Stimulated activated CD4-positive, alpha-beta T cell treated with anti-CD3 and anti-CD28 coated beads, Interleukin-15, amount 100 ng/mL, for 24 hours (primary cell): ENCODE data around the gene KRTAP5-5.
"Not testable (repeated sequence)": the region's sequence is repeated elsewhere in the genome, so short reads cannot be mapped to it uniquely, and the experiment has no call there.

Source experiments
- DNase-seq: peaks from one replicate; pipeline ENCODE4 v3.0.0-alpha.2; 2020

The KRTAP5-5 gene

GRCh38 chr11:1659506-1659905 is 29.9 kb downstream of the KRTAP5-5 start:
- no peak for DNase-seq

- DNase-seq, result no peak
Observed at GRCh38 chr11:1660111-1660867, 30.7 kb downstream of the KRTAP5-5 start.

- not testable (repeated sequence) for DNase-seq
Observed at GRCh38 chr11:1661454-1662269, 32.1 kb downstream of the KRTAP5-5 start.

- DNase-seq, result not testable (repeated sequence)
Observed at GRCh38 chr11:1662699-1663283, 33.2 kb downstream of the KRTAP5-5 start.

- no peak for DNase-seq
Observed at GRCh38 chr11:1665313-1665712, 35.7 kb downstream of the KRTAP5-5 start.

DNA sequence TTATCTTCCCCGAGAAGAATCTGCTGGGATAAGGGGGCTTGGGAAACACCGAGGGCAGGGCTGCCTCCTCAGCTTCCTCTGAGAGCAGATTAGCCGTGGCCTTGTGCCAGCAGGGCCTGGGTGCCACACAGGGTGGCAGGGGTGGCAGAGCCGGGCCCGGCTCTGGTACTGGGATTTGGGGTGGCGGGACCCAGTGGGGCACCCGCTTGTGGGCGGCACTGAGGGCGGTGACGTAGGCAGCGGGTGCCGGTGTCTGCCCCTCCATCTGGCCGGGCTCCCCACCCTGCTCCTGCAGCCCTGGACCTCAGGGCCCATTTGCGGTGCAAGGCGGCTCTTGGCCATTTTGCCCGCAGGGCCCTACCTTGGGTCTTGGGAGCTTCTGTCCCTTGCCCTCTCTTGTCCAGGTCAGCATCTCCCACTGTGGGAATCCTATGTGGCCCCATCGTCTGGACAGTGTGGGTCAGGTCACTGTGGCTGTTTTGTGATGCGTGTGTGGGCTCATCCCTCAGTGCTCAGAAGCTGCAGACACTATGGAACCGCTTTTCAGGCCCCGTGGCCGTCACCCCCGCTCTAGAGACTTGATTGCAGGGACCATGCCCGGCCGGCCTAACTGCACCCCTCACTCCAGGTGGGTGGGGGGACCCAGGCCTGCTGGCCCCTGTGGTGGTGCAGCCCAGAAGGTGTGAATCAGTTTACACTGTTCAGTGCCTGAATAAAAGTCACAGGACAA is 37.7 kb downstream of the KRTAP5-5 start:
- DNase-seq, result no peak

DNA sequence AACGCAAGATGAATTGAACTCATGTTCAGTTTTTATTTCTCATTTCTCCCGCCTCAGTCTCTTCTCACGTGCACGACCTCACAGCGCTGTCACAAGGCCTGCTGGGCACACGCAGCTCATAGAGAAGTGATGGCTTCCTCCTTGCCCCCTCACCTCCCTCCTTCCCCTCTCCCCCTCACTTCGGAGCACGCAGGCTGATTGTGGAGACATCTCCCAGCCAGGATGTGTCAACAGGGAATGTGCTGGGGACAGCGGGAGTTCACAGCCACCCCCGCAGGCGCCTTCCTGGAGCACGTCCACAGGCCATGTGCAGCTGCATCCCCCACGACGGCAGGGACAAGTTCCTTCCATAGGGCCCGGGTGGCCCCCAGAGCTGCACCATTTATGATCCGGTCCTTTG is 38.3 kb downstream of the KRTAP5-5 start:
- no peak for DNase-seq

DNA sequence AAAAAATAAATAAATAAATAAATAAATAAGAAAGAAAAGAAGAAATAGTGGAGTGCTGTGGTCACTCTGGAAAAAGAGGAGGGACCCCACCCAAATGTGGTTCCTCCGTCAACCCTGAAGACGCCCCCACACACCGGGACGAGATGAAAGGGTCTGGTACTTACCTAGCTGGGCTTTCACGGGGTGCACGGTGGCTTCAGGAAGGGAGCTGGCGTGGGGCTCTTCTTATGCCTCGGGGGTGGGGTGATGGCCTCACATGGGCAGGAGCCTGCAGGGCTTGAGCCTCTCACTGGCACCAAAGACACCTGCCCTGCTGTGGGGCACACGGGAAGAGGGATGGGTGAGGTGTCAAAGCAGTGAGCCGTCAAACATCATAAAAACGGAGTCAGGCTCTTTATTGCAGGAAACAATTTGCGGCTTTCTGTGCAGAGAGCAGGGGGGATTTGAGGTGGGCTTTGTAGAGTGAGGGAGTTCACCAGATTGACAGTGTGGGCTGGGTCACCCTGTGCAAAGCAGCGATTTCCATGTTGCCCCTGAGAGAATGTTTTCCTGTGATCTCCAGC is 39.4 kb downstream of the KRTAP5-5 start:
- DNase-seq, result no peak

DNA sequence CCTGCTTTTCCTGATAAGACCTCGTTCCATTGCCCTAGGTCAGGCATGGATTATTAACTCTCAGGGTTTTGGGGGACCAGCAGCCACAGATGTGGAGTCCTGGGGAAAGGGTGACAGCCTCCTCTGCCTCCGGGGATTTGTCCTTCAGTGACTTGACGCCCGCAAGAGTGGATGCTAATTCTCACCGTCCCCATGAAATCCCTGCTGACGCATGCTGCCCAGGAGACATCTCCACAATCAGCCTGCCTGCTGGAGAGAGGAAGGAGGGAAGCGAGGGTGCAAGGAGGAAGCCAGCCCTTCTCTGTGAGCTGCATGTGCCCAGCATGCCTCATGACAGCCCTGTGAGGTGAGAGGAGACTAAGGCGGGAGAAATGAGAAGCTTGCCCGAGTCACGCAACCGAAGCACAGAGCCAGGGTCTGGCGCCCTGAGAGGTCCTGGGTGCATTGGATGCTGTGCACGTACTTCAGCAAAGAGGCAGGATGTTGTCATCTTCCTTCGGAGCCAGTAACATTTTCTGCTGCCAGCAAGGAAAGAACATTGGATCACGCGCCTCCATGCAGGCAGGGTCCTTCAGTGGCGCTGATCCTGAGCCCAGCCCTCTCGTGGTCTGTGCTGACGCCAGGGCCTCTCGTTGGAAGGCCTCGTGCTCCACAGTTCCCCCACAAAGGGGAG is 40.1 kb downstream of the KRTAP5-5 start:
- no peak for DNase-seq

DNA sequence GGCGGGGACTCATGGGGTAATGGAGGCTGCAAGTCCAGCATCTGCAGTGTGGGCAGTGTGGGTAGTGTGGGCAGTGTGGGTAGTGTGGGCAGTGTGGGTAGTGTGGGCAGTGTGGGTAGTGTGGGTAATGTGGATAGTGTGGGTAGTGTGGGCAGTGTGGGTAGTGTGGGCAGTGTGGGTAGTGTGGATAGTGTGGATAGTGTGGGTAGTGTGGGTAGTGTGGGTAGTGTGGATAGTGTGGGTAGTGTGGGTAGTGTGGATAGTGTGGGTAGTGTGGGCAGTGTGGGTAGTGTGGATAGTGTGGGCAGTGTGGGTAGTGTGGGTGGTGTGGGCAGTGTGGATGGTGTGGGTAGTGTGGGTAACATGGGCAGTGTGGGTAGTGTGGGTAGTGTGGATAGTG is 40.9 kb downstream of the KRTAP5-5 start:
- not testable (repeated sequence) for DNase-seq

DNA sequence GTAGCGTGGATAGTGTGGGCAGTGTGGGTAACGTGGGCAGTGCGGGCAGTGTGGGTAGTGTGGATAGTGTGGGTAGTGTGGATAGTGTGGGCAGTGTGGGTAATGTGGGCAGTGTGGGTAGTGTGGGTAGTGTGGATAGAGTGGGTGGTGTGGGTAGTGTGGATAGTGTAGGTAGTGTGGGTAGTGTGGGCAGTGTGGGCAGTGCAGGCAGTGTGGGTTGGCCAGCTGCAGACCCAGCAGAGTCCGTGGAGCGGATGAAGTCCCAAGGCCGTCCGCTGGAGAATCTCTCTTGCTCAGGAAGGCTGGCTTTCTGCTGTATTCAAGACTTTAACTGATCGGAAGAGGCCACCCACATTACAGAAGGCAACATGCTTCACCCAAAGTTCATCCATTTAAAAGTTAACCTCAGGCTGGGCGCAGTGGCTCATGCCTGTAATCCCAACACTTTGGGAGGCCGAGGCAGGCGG is 41.4 kb downstream of the KRTAP5-5 start:
- no peak for DNase-seq

- DNase-seq, result no peak
Observed at GRCh38 chr11:1671658-1672057, 42.1 kb downstream of the KRTAP5-5 start.

DNA sequence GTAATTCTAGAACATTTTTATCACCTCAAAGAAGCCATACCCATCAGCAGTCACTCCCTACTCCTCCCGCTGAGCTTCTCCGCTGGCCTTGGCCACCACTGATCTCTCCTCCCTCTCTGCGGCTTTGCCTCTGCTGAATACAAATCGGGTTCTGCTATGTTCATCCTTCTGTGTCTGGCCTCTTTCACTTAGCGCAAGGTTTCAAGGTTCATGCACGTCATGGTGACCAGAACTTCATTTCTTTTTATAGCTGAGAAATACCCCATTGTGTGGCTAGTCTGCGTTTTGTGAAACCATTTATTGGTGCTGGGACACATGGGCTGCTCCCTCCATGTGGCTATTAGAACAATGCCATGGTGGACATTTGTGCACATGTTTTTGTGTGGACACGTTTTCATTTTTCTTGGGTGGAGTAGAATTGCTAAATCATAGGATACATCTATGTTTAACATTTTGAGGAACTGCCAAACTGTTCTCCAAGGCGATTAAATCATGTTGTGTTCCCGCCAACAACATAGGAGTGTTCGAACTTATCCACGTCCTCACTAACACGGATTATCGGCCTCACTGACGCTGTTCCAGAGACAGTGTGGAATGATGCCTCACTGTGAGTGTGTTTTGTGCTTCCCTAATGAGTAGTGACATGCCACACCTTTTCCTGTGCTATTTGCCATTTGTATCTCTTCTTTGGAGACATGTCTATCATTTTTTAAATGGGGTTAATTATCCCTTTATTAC is 43.2 kb downstream of the KRTAP5-5 start:
- no peak for DNase-seq

GRCh38 chr11:1673446-1674172 is 44.0 kb downstream of the KRTAP5-5 start:
- DNase-seq, result no peak

DNA sequence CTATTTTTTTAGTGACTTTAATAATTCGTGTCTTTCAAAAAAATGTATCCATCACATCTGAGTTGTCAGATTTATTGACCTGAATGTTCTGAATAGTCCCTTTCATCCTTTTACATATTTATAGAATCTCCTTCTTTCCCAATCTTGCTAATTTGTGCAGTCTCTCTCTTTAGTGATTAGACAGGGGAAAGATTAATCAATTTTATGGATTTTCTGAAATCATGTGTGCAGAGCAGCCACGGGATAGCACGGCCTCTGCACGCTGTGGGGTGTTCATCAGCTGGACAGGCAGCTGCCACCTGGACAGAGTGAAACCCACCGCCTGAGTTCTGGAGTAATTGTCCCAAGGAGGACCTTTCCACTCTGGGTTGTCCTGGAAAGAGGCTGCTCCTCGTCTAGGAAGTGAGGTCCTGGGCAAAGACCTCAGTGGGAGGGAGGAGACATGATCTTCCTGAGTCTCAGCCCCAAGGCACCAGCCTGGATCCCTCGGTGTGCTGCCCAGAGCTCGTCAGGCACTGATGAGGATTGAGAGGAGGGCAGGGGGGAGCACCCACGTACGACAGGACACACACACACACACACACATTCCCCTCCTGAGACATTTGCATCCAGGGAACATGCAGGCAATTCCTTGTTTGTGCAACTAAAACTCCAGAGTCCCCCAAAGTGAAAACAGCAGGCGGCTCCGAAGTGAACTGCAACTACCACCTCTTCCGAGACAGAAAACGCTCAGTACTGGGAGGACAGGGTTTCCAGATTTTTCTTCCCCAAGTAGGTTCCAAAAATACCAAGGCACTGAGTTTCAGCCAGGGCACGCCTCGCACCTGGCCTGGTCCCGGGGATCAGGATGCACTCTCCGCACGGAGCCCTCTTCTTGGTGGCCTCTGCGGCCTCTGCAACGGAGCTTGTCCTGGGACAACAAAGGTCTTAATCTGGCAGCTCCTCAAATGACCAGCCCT is 44.9 kb downstream of the KRTAP5-5 start:
- no peak for DNase-seq

DNA sequence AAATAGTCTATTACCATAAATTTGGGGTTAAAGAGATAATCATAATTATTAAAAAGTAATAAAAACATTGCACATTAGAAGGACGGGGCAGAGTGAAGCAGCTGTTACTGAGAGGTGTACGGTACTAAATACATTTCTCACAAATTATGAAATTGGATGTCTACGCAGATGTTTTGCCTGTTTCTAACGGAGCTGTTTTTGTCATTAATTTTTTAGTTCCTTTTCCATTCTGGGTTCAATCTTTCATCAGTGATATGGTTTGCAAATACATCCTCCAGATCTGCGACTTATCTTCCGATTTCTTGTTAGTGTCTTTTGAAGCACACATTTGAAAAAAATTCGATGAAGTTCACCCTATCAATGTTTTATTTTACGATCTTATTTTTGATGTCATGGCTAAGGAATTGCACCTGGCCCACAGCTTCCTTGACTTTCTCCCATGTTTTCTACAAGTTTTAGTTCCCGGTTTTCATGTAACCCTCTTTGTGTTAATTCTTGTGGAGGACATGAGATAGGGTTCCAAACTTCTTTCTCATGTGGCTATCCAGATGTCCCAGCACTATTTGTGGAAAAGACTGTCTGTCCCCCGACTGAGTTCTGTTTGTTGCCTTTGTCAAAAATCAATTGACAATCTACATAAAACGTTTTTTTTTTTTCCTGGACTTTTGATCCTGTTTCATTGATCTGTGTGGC is 46.1 kb downstream of the KRTAP5-5 start:
- DNase-seq, result no peak

DNA sequence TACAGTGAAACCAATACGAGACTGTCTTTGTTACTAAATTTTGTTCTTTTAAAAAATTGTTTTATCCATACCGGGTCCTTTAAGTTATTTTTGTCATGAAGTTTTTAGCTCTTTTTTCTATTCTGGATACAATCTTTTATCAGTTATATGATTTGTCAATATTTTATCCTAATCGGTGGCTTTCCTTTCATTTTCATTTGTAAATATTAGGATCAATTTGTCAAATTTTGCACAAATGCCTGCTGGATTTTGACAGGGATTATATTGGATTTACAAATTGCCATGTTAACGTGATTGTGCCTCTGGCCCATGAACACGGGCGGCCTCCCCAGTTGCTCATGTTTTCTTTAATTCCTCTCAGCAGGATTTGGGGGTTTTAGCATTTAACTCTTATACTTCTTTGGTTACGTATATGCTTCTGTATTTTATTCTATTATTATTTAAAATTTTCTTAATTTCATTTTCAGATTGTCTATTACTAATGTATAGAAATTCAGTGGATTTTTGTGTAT is 46.7 kb downstream of the KRTAP5-5 start:
- DNase-seq, result no peak

DNA sequence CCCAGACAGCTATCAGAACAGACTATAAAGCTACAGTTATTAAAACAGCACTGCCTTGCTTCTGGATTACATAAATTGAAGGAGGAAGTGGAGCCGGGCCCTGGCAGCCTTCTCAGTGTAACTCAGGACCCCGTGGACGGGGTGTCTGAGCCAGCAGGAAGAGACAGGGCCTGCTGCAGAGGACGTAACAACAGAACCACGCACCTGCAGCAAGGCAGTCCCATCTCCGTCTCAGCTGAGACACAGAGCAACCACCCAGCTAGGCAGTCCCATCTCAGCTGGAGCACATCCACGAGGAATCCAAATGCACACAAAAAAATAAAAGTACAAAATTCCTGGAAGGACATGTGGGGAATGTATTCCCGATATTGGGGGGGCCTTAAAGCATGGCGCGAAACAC is 50.3 kb downstream of the KRTAP5-5 start:
- no peak for DNase-seq
